Uterus (tissue), 2 donors: ENCODE data around the gene TIMM8B.

Experiments
- CTCF ChIP-seq, 4 experiments: fragments of 200-600 bp in 2 of 4; fragments of 450-650 bp in 2 of 4; sonication (generic) in 2 of 4; IDR thresholded peaks; one replicate each; pipeline ENCODE4 v1.5.1; 2016 to 2019; ENCODE audit warnings: antibody characterized with exemption in 4 of 4, mild to moderate bottlenecking in 2 of 4, moderate library complexity in 1 of 4
- POLR2A ChIP-seq, 2 donors: fragments of 450-650 bp; IDR thresholded peaks; one replicate each; pipeline ENCODE4 v1.6.1; 2016; ENCODE audit warnings: antibody characterized with exemption in 2 of 2, mild to moderate bottlenecking in 1 of 2, moderate library complexity in 1 of 2

GRCh38 chr11:112118176-112118575 lies 31.6 kb upstream of the TIMM8B start:
- no peak for TF ChIP-seq CTCF (IDR thresholded peaks at IDR 0.05)
- TF ChIP-seq POLR2A (IDR thresholded peaks at IDR 0.05) = no peak
